ENCODE data around the gene RENBP. TPM values are rescaled to one million over a fixed set of nuclear protein-coding genes. Genes with fewer than 3 reads are reported as not detected.

RENBP gene
- total RNA-seq, 2 experiments from 2014 or later: 14.3 to 15.8 TPM

DNA sequence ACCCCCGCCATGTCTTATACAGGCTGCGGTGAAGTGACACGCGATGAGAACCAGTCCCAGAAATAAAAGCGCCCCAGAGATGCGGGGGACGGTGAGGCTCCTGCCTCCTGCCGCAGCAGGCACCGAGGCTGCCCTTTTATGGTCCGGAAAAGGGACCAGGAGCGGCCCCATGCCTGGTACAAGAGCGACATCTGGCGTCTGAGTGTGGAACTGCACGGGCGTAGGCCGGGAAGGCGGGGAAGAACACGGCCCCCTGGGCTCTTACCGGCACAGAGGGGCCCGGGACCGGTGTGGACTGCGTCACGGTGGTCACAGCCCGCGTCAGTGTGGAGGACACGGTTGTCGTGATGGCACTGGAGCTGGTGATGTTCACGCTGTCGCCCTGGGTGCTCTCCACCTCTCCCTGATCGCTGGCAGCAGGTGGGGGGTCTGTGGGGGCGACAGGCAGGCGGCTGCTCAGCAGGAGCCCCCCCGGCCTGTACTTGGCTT, 8.9 kb upstream of the RENBP start:
- Mint-ChIP-seq H3K4me1 (ENCODE audit: low read depth) (peaks cover 29% of the 10 kb centered on the region), H3K27ac (peak overlapping the region; percentile 57), H3K4me3 (no peak overlapping the region), H3K27me3 (no peaks in the 10 kb centered on the region), H3K9me3 (no peaks in the 10 kb centered on the region), H3K36me3 (ENCODE audit: low read depth) (peaks cover 42% of the 10 kb centered on the region)
- TF ChIP-seq, protein P1, sequence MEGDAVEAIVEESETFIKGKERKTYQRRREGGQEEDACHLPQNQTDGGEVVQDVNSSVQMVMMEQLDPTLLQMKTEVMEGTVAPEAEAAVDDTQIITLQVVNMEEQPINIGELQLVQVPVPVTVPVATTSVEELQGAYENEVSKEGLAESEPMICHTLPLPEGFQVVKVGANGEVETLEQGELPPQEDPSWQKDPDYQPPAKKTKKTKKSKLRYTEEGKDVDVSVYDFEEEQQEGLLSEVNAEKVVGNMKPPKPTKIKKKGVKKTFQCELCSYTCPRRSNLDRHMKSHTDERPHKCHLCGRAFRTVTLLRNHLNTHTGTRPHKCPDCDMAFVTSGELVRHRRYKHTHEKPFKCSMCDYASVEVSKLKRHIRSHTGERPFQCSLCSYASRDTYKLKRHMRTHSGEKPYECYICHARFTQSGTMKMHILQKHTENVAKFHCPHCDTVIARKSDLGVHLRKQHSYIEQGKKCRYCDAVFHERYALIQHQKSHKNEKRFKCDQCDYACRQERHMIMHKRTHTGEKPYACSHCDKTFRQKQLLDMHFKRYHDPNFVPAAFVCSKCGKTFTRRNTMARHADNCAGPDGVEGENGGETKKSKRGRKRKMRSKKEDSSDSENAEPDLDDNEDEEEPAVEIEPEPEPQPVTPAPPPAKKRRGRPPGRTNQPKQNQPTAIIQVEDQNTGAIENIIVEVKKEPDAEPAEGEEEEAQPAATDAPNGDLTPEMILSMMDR (IDR thresholded peaks at IDR 0.05): peak; percentile 91
- ChIA-PET POLR2A (interaction anchor here (1.2 to 11.9 kb wide), 5 partner anchors 10 to 27 kb away, joined by 3 to 130 read pairs (median 3); partner anchors contain the start of genes ARHGAP4, HCFC1 and NAA10), CTCF (interaction anchor here (2.3 to 10.2 kb wide), 2 partner anchors 13 to 28 kb away, joined by 17 to 136 read pairs; partner anchors contain the start of gene ARHGAP4)
- peak; percentile 85 for DNase-seq
- intact Hi-C loops (cut with micrococcal nuclease): no loop called here
- peak; percentile 78 for ATAC-seq

DNA sequence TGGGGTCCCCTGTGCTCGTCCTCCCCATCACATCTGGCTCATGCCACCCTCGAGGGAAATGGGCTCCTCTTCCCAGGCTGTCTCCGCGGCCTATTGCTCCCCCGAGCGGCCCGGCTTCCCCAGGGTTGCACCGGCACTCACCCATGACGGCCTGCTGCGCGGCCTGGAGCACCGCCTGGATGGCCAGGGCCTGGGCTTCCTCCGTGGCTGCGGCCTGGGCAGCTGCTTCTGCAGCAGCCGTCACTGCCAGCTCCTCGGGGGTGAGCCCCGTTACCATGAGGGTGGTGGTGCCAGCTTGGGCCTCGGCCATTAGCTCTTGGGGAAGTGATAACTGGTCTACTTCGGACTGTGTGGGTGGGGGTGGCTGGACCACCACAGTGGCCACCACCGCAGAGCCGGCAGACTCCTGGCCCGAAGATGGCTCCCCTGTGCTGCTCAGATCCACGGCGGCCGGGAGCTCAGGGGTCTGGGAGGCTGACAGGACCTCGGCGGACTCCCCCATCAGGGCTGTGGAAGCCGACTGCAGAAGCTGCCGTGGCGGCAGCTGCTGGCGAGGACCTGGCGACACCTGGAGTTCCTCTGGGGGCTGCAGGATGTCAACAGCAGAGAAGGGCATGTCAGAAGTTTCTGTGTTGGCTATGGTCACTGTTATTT, 8.1 kb upstream of the RENBP start:
- no peaks in the 10 kb centered on the region for H3K27me3 Mint-ChIP-seq
- no peak for DNase-seq
- POLR2A ChIA-PET: interaction anchor here (1.1 to 11.9 kb wide), 4 partner anchors 11 to 26 kb away, joined by 3 to 130 read pairs (median 34); partner anchors contain the start of genes ARHGAP4, HCFC1 and NAA10
- no peaks in the 10 kb centered on the region for H3K9me3 Mint-ChIP-seq
- intact Hi-C loops (cut with micrococcal nuclease): no loop called here
- H3K36me3 Mint-ChIP-seq (ENCODE audit: low read depth): peaks cover 45% of the 10 kb centered on the region
- H3K4me3 Mint-ChIP-seq: no peak overlapping the region
- CTCF ChIA-PET: interaction anchor here (1.1 to 10.2 kb wide), 3 partner anchors 11 to 27 kb away, joined by 3 to 136 read pairs (median 17); partner anchors contain the start of gene ARHGAP4
- TF ChIP-seq, protein P1 (IDR thresholded peaks at IDR 0.05): no peak
- ATAC-seq: no peak
- peaks cover 37% of the 10 kb centered on the region for H3K4me1 Mint-ChIP-seq (ENCODE audit: low read depth)
- peak overlapping the region; percentile 57 for H3K27ac Mint-ChIP-seq

DNA sequence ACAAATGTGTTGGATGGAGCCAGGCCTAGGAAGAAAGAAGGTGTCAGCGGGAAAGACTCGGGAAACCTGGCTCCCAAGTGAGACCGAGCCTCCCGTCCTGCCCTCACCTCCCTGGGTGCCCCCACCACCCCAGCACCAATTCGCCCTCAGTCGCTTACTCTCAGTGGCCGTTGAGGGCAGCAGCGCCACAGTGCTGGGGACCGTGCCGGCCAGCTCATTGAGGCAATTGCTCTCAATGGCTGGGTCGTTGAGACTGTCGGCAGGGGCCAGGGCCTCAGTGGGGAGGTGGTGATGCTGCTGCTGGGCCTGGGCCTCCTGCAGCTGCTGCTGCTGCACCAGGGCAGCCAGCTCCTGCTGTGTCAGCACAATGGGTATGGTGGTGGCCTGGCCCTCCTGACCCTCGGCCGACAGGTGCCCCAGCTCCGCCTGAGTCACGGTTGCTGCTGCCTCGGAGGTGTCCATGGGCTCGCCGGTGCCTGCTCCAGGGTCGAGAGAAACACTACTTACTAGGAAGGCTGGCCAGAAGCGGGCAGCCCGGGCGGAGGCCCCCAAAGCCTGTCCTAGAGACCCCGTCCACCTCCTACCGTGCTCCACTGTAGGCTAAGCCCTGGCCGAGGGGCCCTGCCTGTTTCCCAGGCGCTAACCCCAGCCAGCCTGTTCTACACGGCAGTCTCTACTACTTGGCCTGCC, 7.4 kb upstream of the RENBP start:
- H3K4me3 Mint-ChIP-seq: no peak overlapping the region
- H3K27me3 Mint-ChIP-seq: no peaks in the 10 kb centered on the region
- peaks cover 44% of the 10 kb centered on the region for H3K36me3 Mint-ChIP-seq (ENCODE audit: low read depth)
- no peaks in the 10 kb centered on the region for H3K9me3 Mint-ChIP-seq
- ChIA-PET POLR2A (interaction anchor here (0.6 to 11.9 kb wide), 6 partner anchors 11 to 534 kb away, joined by 3 to 130 read pairs (median 5); partner anchors contain the start of genes ARHGAP4, HCFC1 and NAA10), CTCF (interaction anchor here (1.1 to 10.2 kb wide), 3 partner anchors 11 to 26 kb away, joined by 3 to 136 read pairs (median 17); partner anchors contain the start of gene ARHGAP4)
- DNase-seq (no peak), ATAC-seq (no peak)
- intact Hi-C loops (cut with micrococcal nuclease): no loop called here
- TF ChIP-seq, protein P1 (IDR thresholded peaks at IDR 0.05): no peak
- peaks cover 39% of the 10 kb centered on the region for H3K4me1 Mint-ChIP-seq (ENCODE audit: low read depth)
- peak overlapping the region; percentile 66 for H3K27ac Mint-ChIP-seq

DNA sequence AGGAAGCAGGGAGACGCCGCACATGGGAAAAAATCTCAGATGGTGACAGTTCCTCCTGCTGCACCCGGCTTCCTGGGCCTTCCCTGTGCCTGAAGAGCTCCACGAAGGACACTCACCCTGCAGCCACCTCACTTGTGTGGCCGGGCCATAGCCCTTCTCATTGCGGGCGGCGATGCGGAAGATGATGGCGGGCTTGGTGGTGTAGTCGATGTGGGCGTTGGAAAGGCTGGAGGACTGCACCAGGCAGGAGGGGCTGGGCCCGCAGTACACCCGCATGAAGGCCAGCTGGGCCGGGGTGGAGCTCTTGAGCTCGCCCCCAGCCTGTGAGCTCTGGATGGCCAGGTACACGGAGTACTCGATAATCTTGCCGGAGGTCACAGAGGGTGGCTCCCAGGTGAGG, 5.7 kb upstream of the RENBP start:
- Mint-ChIP-seq H3K9me3 (no peaks in the 10 kb centered on the region), H3K27me3 (no peaks in the 10 kb centered on the region), H3K4me3 (no peak overlapping the region), H3K4me1 (ENCODE audit: low read depth) (peaks cover 39% of the 10 kb centered on the region), H3K36me3 (ENCODE audit: low read depth) (peaks cover 40% of the 10 kb centered on the region), H3K27ac (peak overlapping the region; percentile 66)
- ChIA-PET CTCF (interaction anchor here (1.2 to 10.2 kb wide), 4 partner anchors 12 to 183 kb away, joined by 4 to 136 read pairs (median 6); partner anchors contain the start of gene ARHGAP4), POLR2A (interaction anchor here (0.5 to 11.9 kb wide), 7 partner anchors 9 to 60 kb away, joined by 3 to 130 read pairs (median 14); partner anchors contain the start of genes ARHGAP4, HCFC1 and NAA10)
- DNase-seq (no peak), ATAC-seq (no peak)
- TF ChIP-seq, protein P1 (IDR thresholded peaks at IDR 0.05): no peak
- intact Hi-C loops (cut with micrococcal nuclease): no loop called here
